DND-41 (cell line): ENCODE measurements around the gene BORCS8.

Experiments
- ATAC-seq: fragments of 200-7000 bp; cut with Tn5 transposase; 3 replicates; pipeline ENCODE4 v1.9.1; 2021; ENCODE audit warnings: low read depth; ENCODE audit not compliant: insufficient read depth
- DNase-seq: peaks from one replicate; pipeline ENCODE4 v3.0.0-alpha.2; 2020
- H2AFZ ChIP-seq: 2 replicates; pipeline ENCODE4 v1.6.0; 2012; ENCODE audit warnings: low read depth, low read length
- H3K27ac ChIP-seq: 2 replicates; pipeline ENCODE4 v1.5.1; 2012; ENCODE audit warnings: low read length, inconsistent platforms
- H3K27me3 ChIP-seq: fragments of 200-600 bp; sonication (generic); 2 replicates; pipeline ENCODE4 v1.6.0; 2012; ENCODE audit warnings: low read length, mild to moderate bottlenecking, inconsistent platforms; ENCODE audit not compliant: insufficient read depth, poor library complexity
- H3K36me3 ChIP-seq: 2 replicates; pipeline ENCODE4 v1.5.1; 2012; ENCODE audit warnings: low read length, inconsistent platforms; ENCODE audit not compliant: insufficient read depth
- H3K4me1 ChIP-seq: 2 replicates; pipeline ENCODE4 v1.5.1; 2012; ENCODE audit warnings: mild to moderate bottlenecking, low read length; ENCODE audit not compliant: insufficient read depth
- H3K4me2 ChIP-seq: 2 replicates; pipeline ENCODE4 v1.6.0; 2012; ENCODE audit warnings: mild to moderate bottlenecking, moderate library complexity, low read length, inconsistent platforms; ENCODE audit not compliant: insufficient read depth
- H3K4me3 ChIP-seq, 2 experiments: fragments of 200-600 bp in 1 of 2; shearing (Covaris generic) in 1 of 2; 2 replicates each; pipeline ENCODE4 v1.5.1; 2012 to 2016; ENCODE audit warnings: inconsistent platforms in 2 of 2, low read length in 2 of 2, mild to moderate bottlenecking in 2 of 2, low read depth in 1 of 2, moderate library complexity in 1 of 2
- H3K79me2 ChIP-seq: 2 replicates; pipeline ENCODE4 v1.6.0; 2012; ENCODE audit warnings: low read length, inconsistent platforms; ENCODE audit not compliant: insufficient read depth
- H3K9ac ChIP-seq: 2 replicates; pipeline ENCODE4 v1.6.0; 2012; ENCODE audit warnings: low read depth, mild to moderate bottlenecking, inconsistent platforms, low read length, moderate library complexity
- H3K9me3 ChIP-seq: 2 replicates; pipeline ENCODE4 v1.5.1; 2012; ENCODE audit warnings: low read length, moderate library complexity, mild to moderate bottlenecking, inconsistent platforms; ENCODE audit not compliant: insufficient read depth, severe bottlenecking
- H4K20me1 ChIP-seq: 2 replicates; pipeline ENCODE4 v1.6.0; 2012; ENCODE audit warnings: low read length; ENCODE audit not compliant: insufficient read depth
- CTCF ChIP-seq: IDR thresholded peaks from 2 replicates; pipeline ENCODE4 v1.5.1; 2012; ENCODE audit warnings: borderline replicate concordance, low read length, moderate library complexity, mild to moderate bottlenecking; ENCODE audit not compliant: poor library complexity, severe bottlenecking; ENCODE audit errors: extremely low read depth
- EZH2 ChIP-seq: IDR thresholded peaks from 3 replicates; pipeline ENCODE4 v1.6.1; 2012; ENCODE audit warnings: borderline replicate concordance, low read depth, mild to moderate bottlenecking, moderate library complexity, low read length, inconsistent platforms; ENCODE audit not compliant: severe bottlenecking

BORCS8 gene

GRCh38 chr19:19145684-19146608 lies 46.0 kb downstream of the BORCS8 start:
- no peak overlapping the region for H3K4me3 ChIP-seq
- ATAC-seq (peak; percentile 85), DNase-seq (peak; percentile 83)
- no peaks in the 10 kb centered on the region for H3K4me1 ChIP-seq
- TF ChIP-seq CTCF (peak; percentile 98), EZH2 (no peak)
- H3K36me3 ChIP-seq, result peaks cover 9% of the 10 kb centered on the region
- peak overlapping the region; percentile 41; the same call in 1 of the 2 replicates for H3K27ac ChIP-seq
- no peak overlapping the region for H3K4me2 ChIP-seq
- no peaks in the 10 kb centered on the region for H3K9me3 ChIP-seq
- no peaks in the 10 kb centered on the region for H4K20me1 ChIP-seq
- no peak overlapping the region for H3K9ac ChIP-seq
- H2AFZ ChIP-seq, result peak overlapping the region; percentile 51; the same call in 1 of the 2 replicates
- no peaks in the 10 kb centered on the region for H3K27me3 ChIP-seq
- H3K79me2 ChIP-seq, result no peaks in the 10 kb centered on the region

- Histone ChIP-seq H3K4me1 (no peaks in the 10 kb centered on the region), H3K27ac (no peak overlapping the region), H3K9me3 (no peaks in the 10 kb centered on the region), H3K79me2 (no peaks in the 10 kb centered on the region), H3K9ac (no peak overlapping the region), H4K20me1 (no peaks in the 10 kb centered on the region), H3K4me3 (no peak overlapping the region), H3K36me3 (peaks cover 9% of the 10 kb centered on the region), H2AFZ (no peak overlapping the region), H3K27me3 (no peaks in the 10 kb centered on the region), H3K4me2 (no peak overlapping the region)
- no peak for ATAC-seq
- no peak for DNase-seq
- TF ChIP-seq CTCF (no peak), EZH2 (no peak)
These were observed 46.7 kb downstream of the BORCS8 start for GRCh38 chr19:19145281-19145680.

- H3K4me3 ChIP-seq, result no peak overlapping the region
These were observed 49.6 kb downstream of the BORCS8 start for GRCh38 chr19:19142347-19142746.

More at GRCh38 chr19:19142347-19142746, 49.6 kb downstream of the BORCS8 start:
- Histone ChIP-seq H3K9ac (no peak overlapping the region), H3K9me3 (no peaks in the 10 kb centered on the region), H4K20me1 (no peaks in the 10 kb centered on the region), H2AFZ (no peak overlapping the region), H3K36me3 (no peaks in the 10 kb centered on the region; the same call in none of the 2 replicates), H3K79me2 (peaks cover 9% of the 10 kb centered on the region), H3K4me2 (no peak overlapping the region), H3K27ac (no peak overlapping the region), H3K4me1 (peaks cover 12% of the 10 kb centered on the region), H3K27me3 (no peaks in the 10 kb centered on the region)
- DNase-seq, result no peak
- ATAC-seq, result no peak
- TF ChIP-seq EZH2 (no peak), CTCF (no peak)
